NT2/D1 (cell line): ENCODE results near the gene PSKH1.

Experiments used
- SUZ12 ChIP-seq: IDR thresholded peaks from 2 replicates; pipeline ENCODE4 v1.6.1; 2011; ENCODE audit not compliant: insufficient read length, insufficient read depth; ENCODE audit errors: extremely low read depth
- YY1 ChIP-seq: IDR thresholded peaks from 2 replicates; pipeline ENCODE4 v1.6.1; 2011; ENCODE audit not compliant: insufficient read length, insufficient read depth
- ZNF274 ChIP-seq: IDR thresholded peaks from 2 replicates; pipeline ENCODE4 v1.6.1; 2011; ENCODE audit warnings: mild to moderate bottlenecking, low read depth, low read length

DNA sequence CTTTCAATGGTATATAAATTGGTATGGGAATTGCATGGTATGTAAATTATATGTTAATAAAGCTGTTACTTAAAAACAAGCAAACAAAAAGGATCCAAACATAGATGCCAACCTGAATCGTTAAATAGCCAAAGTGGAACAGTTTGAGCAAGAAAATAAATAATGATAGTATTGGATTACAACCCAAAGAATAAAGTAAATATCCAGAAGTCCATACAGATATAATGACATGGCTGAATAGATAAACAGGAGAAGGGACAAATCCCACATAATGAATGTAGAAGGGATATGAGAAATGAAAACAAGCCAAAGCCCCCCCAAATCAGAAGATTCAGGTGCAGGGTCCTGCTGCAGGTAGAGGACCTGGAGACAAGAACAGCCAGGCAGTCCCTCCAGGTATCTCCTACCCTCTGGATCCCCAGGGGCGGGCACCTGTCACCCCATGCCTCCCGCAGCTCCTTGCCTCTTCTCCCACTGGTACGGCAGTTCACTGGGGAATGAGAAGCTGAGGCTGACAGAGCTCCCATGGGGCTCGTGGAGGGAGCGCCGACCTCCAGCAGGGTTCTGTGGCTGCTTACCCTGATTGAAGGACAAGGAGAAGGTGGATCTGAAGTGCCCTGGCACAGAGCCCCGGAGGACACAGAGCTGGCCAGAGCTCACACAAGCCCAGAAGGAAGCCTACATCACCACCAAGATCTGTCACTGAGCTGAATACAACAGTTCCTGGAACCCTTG is 60.8 kb downstream of the PSKH1 start:
- TF ChIP-seq YY1 (no peak), SUZ12 (no peak), ZNF274 (no peak)
